ENCODE data around the gene INSM1. TPM values are rescaled to one million over a fixed set of nuclear protein-coding genes. Genes with fewer than 3 reads are reported as not detected.

The INSM1 gene
- total RNA-seq, 1 experiment from 2014 or later = 3.3 TPM

GRCh38 chr20:20395903-20396568, 28.1 kb downstream of the INSM1 start (continued):
- TF ChIP-seq, protein P1, sequence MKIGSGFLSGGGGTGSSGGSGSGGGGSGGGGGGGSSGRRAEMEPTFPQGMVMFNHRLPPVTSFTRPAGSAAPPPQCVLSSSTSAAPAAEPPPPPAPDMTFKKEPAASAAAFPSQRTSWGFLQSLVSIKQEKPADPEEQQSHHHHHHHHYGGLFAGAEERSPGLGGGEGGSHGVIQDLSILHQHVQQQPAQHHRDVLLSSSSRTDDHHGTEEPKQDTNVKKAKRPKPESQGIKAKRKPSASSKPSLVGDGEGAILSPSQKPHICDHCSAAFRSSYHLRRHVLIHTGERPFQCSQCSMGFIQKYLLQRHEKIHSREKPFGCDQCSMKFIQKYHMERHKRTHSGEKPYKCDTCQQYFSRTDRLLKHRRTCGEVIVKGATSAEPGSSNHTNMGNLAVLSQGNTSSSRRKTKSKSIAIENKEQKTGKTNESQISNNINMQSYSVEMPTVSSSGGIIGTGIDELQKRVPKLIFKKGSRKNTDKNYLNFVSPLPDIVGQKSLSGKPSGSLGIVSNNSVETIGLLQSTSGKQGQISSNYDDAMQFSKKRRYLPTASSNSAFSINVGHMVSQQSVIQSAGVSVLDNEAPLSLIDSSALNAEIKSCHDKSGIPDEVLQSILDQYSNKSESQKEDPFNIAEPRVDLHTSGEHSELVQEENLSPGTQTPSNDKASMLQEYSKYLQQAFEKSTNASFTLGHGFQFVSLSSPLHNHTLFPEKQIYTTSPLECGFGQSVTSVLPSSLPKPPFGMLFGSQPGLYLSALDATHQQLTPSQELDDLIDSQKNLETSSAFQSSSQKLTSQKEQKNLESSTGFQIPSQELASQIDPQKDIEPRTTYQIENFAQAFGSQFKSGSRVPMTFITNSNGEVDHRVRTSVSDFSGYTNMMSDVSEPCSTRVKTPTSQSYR (CRISPR knock-in tag; IDR thresholded peaks at IDR 0.05) = 0 out of 2 replicates have a peak, but pooled peaks have one; percentile 14
- TF ChIP-seq, protein P2, sequence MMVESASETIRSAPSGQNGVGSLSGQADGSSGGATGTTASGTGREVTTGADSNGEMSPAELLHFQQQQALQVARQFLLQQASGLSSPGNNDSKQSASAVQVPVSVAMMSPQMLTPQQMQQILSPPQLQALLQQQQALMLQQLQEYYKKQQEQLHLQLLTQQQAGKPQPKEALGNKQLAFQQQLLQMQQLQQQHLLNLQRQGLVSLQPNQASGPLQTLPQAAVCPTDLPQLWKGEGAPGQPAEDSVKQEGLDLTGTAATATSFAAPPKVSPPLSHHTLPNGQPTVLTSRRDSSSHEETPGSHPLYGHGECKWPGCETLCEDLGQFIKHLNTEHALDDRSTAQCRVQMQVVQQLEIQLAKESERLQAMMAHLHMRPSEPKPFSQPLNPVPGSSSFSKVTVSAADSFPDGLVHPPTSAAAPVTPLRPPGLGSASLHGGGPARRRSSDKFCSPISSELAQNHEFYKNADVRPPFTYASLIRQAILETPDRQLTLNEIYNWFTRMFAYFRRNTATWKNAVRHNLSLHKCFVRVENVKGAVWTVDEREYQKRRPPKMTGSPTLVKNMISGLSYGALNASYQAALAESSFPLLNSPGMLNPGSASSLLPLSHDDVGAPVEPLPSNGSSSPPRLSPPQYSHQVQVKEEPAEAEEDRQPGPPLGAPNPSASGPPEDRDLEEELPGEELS (CRISPR knock-in tag; IDR thresholded peaks at IDR 0.05) = no peak

DNA sequence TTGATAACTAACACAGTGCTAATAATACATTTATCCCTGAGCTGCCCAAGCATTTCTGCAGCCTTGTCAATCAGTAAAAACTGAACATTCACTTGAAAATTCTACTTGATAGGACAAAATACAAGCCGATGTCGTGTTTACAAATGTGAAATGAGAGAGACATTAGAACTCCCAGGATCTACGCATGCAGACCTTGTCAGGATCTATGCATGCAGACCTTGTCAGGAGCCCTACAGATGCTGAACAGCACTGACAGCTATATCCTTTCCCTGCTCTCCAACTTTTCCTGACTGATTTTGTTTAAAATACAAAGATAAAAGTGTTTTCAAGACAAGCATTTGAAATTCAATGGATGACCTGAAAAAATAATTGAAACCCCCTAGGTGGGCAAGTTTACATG, 28.9 kb downstream of the INSM1 start:
- ChIA-PET CTCF (no interaction called here), POLR2A (no interaction called here)
- ATAC-seq = no peak
- Mint-ChIP-seq H3K4me1 (peaks cover 15% of the 10 kb centered on the region), H3K27me3 (ENCODE audit: low read depth) (no peaks in the 10 kb centered on the region), H3K27ac (no peak overlapping the region), H3K9me3 (no peaks in the 10 kb centered on the region), H3K36me3 (0 out of 2 replicates have a peak, but pooled peaks cover 8% of the 10 kb centered on the region), H3K4me3 (no peak overlapping the region)
- no peak for TF ChIP-seq MAX (CRISPR knock-in tag; IDR thresholded peaks at IDR 0.05)
- no peak for TF ChIP-seq ARID4B (CRISPR knock-in tag; IDR thresholded peaks at IDR 0.05; ENCODE audit: borderline replicate concordance)
- no peak for TF ChIP-seq NR2C2 (CRISPR knock-in tag; IDR thresholded peaks at IDR 0.05)
- DNase-seq (ENCODE audit: low spot score) = no peak

GRCh38 chr20:20398123-20398522, 30.2 kb downstream of the INSM1 start:
- CTCF ChIA-PET = no interaction called here
- no peak for TF ChIP-seq ZBTB43 (CRISPR knock-in tag; IDR thresholded peaks at IDR 0.05)
- no peak for TF ChIP-seq ZNF416 (CRISPR knock-in tag; IDR thresholded peaks at IDR 0.05)
- no peak for TF ChIP-seq FOXK1 (CRISPR knock-in tag; IDR thresholded peaks at IDR 0.05)
- no peak for TF ChIP-seq ATF2 (CRISPR knock-in tag; IDR thresholded peaks at IDR 0.05; ENCODE audit: borderline replicate concordance, low read depth)
- no peak for TF ChIP-seq E2F4 (CRISPR knock-in tag; IDR thresholded peaks at IDR 0.05; ENCODE audit: borderline replicate concordance, low read depth)
- no peak for TF ChIP-seq FOXP1 (CRISPR knock-in tag; IDR thresholded peaks at IDR 0.05; ENCODE audit: borderline replicate concordance)
- TF ChIP-seq, protein P3, sequence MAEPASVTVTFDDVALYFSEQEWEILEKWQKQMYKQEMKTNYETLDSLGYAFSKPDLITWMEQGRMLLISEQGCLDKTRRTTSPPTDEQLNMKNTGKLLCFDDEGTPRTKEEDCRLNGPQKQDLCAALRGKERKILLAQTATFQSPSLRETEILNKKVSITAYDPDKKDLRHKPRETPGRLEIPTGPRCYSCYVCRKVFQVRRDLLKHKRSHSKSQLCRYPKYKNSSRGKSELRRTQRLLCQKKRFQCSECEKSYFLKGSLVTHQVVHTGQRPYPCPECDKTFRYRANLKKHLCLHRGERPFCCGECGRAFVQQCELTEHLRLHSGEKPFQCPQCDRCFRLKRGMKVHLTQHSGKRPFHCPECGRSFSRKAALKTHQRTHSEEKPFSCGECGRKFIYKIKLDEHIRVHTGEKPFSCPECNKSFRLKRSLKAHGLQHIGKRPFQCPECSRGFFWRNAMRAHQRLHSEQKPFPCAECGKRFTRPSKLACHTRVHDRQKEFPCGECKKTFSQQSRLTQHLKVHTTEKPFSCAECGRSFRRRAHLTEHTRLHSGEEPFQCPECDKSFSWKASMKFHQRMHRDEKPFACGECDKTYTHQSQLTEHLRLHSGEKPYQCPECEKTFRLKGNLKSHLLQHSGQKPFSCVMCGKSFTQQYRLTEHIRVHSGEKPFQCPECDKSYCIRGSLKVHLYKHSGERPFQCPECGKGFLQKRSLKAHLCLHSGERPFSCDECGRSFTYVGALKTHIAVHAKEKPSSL (CRISPR knock-in tag; conservative IDR thresholded peaks at IDR 0.05) = no peak
- POLR2A ChIA-PET = no interaction called here

More at GRCh38 chr20:20398123-20398522, 30.2 kb downstream of the INSM1 start:
- peaks cover 15% of the 10 kb centered on the region for H3K4me1 Mint-ChIP-seq
- H3K9me3 Mint-ChIP-seq = no peaks in the 10 kb centered on the region
- no peak overlapping the region for H3K27ac Mint-ChIP-seq
- no peak for DNase-seq (ENCODE audit: low spot score)
- no peaks in the 10 kb centered on the region for H3K27me3 Mint-ChIP-seq (ENCODE audit: low read depth)
- H3K4me3 Mint-ChIP-seq = no peak overlapping the region
- no peaks in the 10 kb centered on the region for H3K36me3 Mint-ChIP-seq
- ATAC-seq = no peak

Data from WTC11 (cell line).